Measurements from ENCODE around the gene ARL13B. TPM values are rescaled to one million over a fixed set of nuclear protein-coding genes. Genes with fewer than 3 reads are reported as not detected.

ARL13B gene
- total RNA-seq, 2 donors from 2014 or later: 8.4 to 12.6 TPM

- Histone ChIP-seq H3K27ac (no peak overlapping the region), H3K36me3 (peaks cover 7% of the 10 kb centered on the region), H3K4me3 (no peak overlapping the region), H3K27me3 (replicated peaks; ENCODE audit: insufficient read depth) (no peaks in the 10 kb centered on the region), H3K9me3 (no peaks in the 10 kb centered on the region), H3K4me1 (ENCODE audit: control insufficient read depth in 1 of 2, low read depth in 2 of 2) (no peaks in the 10 kb centered on the region)
- TF ChIP-seq CTCF (IDR thresholded peaks at IDR 0.05): no peak
- no peak for DNase-seq (ENCODE audit: low spot score)
- ATAC-seq (ENCODE audit: insufficient number of reproducible peaks, low FRiP score, low read depth): no peak
Observed at GRCh38 chr3:94081884-94082283, 101.9 kb downstream of the ARL13B start.

- ATAC-seq (ENCODE audit: insufficient number of reproducible peaks, low FRiP score, low read depth): no peak
- no peak overlapping the region for H3K27ac ChIP-seq
- H3K4me1 ChIP-seq (ENCODE audit: control insufficient read depth in 1 of 2, low read depth in 2 of 2): no peaks in the 10 kb centered on the region
- no peak overlapping the region for H3K4me3 ChIP-seq
- no peaks in the 10 kb centered on the region for H3K9me3 ChIP-seq
- TF ChIP-seq CTCF (IDR thresholded peaks at IDR 0.05): no peak
- no peak for DNase-seq (ENCODE audit: low spot score)
- H3K27me3 ChIP-seq (replicated peaks; ENCODE audit: insufficient read depth): no peaks in the 10 kb centered on the region
- peaks cover 7% of the 10 kb centered on the region for H3K36me3 ChIP-seq
Observed at GRCh38 chr3:94082391-94082937, 102.5 kb downstream of the ARL13B start.

GRCh38 chr3:94083261-94083660, 103.3 kb downstream of the ARL13B start:
- Histone ChIP-seq H3K4me3 (no peak overlapping the region), H3K36me3 (peaks cover 7% of the 10 kb centered on the region), H3K4me1 (ENCODE audit: control insufficient read depth in 1 of 2, low read depth in 2 of 2) (no peaks in the 10 kb centered on the region), H3K27ac (no peak overlapping the region), H3K27me3 (replicated peaks; ENCODE audit: insufficient read depth) (no peaks in the 10 kb centered on the region), H3K9me3 (no peaks in the 10 kb centered on the region)
- TF ChIP-seq CTCF (IDR thresholded peaks at IDR 0.05): no peak
- DNase-seq (ENCODE audit: low spot score) (no peak), ATAC-seq (ENCODE audit: insufficient number of reproducible peaks, low FRiP score, low read depth) (no peak)

GRCh38 chr3:94089126-94089525, 109.2 kb downstream of the ARL13B start:
- no peak for ATAC-seq (ENCODE audit: insufficient number of reproducible peaks, low FRiP score, low read depth)
- no peak for DNase-seq (ENCODE audit: low spot score)
- H3K4me1 ChIP-seq (ENCODE audit: control insufficient read depth in 1 of 2, low read depth in 2 of 2): no peaks in the 10 kb centered on the region
- H3K9me3 ChIP-seq: no peaks in the 10 kb centered on the region
- H3K27ac ChIP-seq: no peak overlapping the region
- peaks cover 7% of the 10 kb centered on the region for H3K36me3 ChIP-seq
- H3K27me3 ChIP-seq (replicated peaks; ENCODE audit: insufficient read depth): no peaks in the 10 kb centered on the region
- TF ChIP-seq CTCF (IDR thresholded peaks at IDR 0.05): no peak
- no peak overlapping the region for H3K4me3 ChIP-seq

- no peak overlapping the region for H3K4me3 ChIP-seq
- DNase-seq (ENCODE audit: low spot score): no peak
- H3K36me3 ChIP-seq: peaks cover 18% of the 10 kb centered on the region
- H3K9me3 ChIP-seq: no peaks in the 10 kb centered on the region
- no peak for TF ChIP-seq CTCF (IDR thresholded peaks at IDR 0.05)
- no peak for ATAC-seq (ENCODE audit: insufficient number of reproducible peaks, low FRiP score, low read depth)
- H3K4me1 ChIP-seq (ENCODE audit: control insufficient read depth in 1 of 2, low read depth in 2 of 2): no peaks in the 10 kb centered on the region
- H3K27me3 ChIP-seq (replicated peaks; ENCODE audit: insufficient read depth): no peaks in the 10 kb centered on the region
- H3K27ac ChIP-seq: no peak overlapping the region
Observed at GRCh38 chr3:94092086-94092485, 112.1 kb downstream of the ARL13B start.
